GM19193 (cell line): Measurements from ENCODE around the gene MBLAC1.

Source experiments
- POLR2A ChIP-seq: IDR thresholded peaks from 4 replicates; pipeline ENCODE4 v1.6.1; 2011; ENCODE audit not compliant: insufficient read depth, insufficient read length; ENCODE audit errors: extremely low read depth

MBLAC1 gene

DNA sequence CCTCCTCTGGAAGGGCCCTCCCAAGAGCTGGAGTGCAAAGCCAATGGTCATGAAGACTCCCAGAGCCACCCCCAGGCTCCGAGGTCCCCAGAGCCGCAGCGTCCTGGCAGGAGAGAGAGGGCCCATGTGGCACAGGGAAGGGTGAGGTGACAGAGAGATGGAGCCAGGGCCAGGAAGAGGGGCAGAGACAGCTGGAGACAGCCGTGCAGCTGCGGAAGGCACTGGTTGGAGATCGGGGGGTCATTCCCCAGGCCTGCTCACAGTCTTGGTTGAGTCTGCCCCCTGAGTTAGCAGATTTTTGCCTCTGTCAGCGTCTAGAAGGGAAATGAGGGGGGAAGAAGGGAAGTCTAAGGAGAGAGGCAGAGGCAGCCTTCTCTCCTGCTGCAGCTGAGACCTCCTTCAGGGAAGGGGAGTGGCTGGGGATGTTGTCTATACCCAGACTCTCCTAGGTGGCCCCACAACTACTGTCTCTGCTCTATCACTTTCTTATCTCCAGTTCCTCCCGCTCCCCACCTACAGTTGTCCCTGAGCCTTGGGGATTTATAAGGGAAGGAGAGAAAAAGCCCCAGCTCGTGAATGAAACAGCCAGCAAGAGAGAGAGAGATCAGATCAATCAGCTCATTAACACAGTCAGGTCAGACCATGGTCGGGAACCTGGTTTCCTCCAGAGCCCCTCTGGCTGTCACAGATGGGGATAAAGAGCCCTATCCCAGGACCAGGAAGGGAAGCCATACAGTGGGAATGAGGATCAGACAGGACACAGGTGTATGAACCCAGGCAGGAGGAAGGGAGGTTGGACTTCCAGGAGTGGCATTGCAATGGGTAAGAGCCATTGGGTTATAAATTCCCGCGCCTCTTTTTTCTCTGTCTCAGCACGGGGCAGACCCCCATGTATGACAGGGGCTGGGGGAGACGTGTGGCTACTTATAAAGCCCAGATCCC lies 40.5 kb downstream of the MBLAC1 start:
- no peak for TF ChIP-seq POLR2A

DNA sequence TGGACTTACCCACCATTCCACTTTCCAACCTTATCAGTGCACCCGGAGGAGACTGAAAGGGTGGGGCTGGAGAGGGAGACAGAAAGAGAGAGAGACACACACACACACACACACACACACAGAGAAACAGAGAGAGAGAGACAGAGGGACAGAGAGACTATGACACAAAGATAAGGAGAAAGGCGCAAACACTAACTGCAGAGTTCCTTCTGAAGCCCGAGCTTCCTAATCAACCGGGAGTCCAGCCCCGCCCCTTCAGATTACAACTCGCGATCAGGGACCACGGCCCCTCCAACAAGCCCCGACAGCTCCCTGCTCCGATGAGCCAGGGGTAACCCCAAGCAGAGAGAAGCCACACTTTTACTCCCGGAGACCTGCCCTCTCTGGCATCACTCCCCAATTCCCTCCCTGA lies 41.2 kb downstream of the MBLAC1 start:
- no peak for TF ChIP-seq POLR2A

DNA sequence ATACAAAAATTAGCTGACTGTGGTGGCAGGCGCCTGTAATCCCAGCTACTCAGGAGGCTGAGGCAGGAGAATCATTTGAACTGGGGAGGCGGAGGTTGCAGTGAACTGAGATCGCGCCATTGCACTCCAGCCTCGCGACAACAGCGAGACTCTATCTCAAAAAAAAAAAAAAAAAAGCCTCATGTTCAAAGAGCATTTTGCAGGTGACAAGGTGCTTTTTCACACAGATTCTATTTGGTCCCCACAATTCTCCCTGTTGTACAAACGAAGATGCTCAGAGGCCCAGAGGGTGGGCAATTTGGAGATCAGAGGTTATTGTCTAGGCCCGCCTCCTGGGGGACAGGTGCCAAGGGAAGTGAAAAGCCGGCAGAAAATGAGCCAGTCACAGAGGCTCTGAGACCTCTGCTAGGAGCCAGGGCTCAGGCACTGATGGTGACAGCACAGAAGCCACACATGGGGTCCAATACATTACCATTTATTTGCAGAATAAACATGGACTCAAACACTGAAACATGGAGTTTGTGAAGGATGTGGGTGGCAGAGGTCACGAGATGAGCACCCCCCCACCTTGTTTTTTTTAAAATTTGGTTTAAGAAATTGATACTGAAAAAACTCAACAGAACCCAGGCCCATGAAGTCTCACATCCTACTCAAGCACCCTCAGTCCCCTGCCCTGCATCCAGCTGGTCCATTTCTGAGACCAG lies 42.5 kb downstream of the MBLAC1 start:
- no peak for TF ChIP-seq POLR2A

DNA sequence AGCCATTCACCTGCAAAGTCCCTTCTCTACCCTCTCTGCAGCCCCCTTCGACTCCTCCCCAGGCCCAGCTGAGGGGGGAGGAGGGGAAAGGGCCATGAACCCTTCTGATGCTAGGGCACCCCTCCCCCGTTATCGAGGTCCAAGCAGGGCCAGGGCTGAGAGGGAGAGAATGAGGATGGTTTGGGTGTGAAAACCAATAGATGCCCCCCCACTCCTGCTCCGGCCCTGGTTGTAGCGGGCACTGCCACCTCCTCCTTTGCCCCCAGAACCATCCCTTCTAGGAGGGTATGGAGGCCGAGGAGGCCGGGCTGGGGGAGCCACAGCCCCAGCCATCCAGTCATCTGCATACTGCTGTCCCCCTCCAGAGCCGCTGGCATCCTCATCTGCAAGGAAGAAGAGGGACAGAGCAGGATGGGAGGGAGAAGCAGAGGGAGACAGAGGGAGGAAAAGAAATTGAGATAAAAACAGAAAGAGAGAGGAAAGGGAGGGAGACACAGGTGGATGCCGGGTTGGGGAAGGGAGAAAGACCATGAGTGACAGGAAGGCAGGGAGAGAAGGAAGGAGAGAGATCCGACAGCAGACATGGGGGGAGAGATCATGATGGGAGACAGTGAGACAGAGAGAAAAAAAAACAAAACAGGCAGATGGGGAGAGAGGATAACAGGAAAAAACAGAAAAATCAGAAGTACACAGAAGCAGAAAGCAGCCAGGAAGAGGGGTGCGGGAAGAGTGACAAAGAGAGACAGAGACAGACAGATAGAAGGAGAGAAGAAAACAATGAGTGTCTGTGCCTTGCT lies 43.5 kb downstream of the MBLAC1 start:
- no peak for TF ChIP-seq POLR2A

DNA sequence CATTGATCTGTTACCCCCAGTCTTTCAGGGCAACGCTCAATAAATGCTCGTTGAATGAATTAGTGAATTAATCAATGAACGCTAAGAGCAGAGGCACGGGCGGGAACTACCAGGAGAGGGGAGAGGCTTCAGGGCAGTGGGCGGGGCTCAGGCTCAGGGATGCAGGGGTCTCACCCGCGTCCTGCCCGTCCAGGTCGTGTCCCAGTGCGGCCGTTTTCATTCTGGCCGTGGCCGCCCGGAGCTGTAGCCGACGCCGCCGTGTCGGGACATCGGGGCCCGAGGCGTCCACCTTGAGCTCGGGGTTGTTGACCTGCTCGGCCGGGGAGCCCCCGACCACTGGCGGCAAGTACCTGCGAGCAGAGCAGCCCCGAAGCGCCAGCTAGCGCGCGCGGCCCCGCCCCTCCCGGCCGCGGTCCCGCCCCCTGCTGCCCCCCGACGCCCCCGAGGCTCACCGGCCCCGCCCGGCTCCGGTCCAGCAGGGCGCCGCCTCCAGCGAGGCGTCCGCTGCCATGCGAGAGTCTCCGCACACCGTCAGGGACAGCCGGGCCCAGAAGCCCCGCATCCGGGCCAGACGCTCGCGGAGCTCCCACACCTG lies 44.4 kb downstream of the MBLAC1 start:
- no peak for TF ChIP-seq POLR2A

DNA sequence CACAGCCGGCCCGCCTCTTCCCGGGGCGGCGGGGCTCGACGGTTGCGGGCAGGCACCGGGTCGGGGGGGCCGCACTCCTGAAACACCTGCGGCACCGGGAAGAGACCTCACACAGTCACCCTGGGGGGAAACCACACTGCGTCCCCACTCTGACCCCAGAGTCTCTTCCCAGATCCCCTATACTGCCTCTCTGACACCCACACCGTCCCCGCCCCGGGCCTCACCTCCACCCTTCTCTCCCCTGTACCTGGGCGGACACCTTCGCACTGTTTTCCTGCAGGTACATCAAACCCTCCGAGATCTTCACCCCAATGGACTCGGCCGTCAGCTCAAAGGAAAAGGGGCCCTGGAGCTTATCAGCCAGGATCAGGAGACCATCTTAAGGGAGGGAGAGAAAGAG lies 45.1 kb downstream of the MBLAC1 start:
- TF ChIP-seq POLR2A: no peak

DNA sequence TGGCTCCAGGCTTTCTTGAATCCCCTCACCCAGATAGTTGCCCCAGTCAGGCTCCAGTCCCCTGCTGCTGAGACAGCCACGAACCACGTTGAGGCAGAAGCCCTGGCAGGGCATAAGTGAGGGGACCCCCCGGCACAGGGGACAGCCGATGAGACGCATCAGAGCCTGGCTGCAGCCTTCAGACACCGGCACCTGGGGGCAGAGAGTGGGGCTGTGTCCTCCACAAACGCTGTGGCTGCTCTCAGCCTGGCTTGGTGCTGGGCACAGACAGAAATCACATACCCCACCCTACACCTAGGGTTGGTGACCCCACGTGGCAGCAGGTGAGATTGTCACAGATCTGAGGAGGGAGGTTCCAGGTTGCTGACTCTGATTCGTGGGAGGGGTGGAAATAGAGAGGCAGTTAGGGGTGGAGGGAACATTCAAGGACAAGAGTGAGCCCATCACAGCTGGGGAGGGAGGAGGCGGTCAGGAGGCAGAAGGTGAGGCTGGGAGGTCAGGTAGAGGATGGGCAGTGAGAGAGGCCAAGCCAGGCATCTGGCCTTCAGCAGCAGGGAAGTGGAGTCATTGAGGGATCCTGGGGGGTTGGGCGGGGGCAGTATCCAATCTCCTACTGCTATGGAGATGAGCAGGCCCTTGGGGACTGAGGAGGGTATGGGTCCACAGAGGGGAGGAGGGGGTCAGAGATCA lies 47.2 kb downstream of the MBLAC1 start:
- TF ChIP-seq POLR2A: no peak

DNA sequence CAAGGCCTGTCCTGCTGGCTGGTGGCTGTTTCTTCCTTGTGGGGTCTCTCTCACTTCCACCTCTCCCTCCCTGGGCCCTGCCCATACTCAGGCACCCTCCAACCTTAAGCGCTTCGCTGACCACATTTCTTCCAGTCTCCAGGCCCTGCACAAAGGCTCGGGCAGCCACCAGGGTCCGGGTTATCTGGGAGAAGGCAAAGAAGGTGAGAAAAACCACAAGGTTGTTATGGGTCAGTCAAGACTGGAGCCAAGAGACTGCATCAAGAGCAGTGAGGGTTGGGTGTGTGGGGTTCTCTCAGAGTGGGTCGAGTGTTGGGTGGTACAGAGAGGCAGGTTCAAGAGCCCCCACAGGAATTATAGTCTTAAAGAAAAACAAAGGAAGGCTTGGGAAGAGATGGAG lies 47.8 kb downstream of the MBLAC1 start:
- no peak for TF ChIP-seq POLR2A

DNA sequence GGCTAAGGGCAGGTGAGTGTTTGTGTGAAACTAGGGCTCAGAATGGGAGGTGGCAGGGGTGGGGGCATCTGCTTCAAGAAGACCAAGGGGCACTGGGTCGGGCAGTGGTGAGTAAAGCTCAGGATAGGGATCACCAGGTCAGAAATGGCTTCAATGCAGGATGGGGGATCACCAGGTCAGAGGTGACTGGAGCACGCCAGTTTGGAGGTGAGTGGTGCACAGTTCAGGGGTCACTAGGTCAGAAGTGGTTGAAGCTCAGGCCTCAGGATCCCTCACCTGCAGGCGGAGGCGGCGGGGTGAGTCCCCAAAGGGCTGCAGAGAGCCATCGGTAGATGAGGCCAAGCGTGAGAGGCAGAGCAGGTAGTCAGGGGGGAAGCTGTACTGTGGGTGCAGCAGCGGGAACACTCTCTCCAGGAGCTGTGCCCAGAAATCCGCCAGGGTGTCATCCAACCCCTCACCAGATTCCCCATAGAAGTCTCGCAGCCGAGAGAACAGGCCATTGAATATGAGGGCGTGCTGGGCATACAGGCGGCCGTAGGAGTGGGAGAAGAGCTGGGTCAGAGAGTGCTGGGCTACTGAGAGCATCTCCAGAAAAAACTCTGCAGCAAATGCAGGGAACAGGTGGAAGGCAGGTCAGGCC lies 48.6 kb downstream of the MBLAC1 start:
- TF ChIP-seq POLR2A: no peak

DNA sequence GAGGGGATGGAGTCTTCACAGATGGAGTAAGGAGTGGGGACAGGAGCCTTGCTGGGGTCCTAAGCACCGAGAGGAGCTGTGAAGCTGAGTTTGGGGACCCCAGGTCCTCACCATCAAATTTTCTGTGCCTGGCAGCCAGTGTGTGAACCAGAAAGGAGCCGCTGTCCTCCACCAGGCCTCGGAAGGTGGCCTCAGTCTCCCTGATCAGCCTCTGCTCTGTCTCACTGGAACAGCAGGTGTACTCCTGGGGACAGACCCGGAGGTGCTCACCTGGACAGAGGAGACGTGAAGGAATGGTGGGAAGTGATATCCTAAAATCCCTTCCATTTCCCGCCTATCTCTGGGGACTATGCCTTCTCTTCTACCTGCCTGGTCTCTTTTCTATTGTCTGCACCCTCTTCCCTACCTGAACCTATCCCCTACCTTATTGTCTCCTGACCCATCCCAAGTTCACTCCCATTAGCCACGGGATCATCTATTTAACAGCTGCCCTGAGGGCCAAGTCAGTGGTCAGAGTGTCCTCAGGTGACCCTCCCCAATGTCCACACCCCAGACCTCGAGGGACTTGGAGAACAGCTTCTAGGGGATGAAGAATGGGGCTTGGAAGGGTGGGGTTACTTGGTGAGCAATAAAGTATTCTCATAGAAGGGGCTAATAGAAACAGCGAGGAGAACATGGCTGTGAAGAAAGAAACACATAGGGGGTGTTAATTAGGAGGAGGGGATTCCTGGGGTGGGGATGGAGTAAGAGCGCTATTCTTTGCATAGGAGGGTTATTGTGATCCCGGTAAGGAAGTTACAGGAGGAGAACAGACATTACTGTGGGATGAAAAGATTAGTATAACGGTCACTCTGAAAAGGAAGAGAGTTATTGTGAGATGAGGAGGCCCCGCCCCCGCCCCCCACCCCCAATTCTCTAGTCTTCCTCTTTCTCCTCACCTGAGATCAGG lies 49.6 kb downstream of the MBLAC1 start:
- TF ChIP-seq POLR2A: no peak

DNA sequence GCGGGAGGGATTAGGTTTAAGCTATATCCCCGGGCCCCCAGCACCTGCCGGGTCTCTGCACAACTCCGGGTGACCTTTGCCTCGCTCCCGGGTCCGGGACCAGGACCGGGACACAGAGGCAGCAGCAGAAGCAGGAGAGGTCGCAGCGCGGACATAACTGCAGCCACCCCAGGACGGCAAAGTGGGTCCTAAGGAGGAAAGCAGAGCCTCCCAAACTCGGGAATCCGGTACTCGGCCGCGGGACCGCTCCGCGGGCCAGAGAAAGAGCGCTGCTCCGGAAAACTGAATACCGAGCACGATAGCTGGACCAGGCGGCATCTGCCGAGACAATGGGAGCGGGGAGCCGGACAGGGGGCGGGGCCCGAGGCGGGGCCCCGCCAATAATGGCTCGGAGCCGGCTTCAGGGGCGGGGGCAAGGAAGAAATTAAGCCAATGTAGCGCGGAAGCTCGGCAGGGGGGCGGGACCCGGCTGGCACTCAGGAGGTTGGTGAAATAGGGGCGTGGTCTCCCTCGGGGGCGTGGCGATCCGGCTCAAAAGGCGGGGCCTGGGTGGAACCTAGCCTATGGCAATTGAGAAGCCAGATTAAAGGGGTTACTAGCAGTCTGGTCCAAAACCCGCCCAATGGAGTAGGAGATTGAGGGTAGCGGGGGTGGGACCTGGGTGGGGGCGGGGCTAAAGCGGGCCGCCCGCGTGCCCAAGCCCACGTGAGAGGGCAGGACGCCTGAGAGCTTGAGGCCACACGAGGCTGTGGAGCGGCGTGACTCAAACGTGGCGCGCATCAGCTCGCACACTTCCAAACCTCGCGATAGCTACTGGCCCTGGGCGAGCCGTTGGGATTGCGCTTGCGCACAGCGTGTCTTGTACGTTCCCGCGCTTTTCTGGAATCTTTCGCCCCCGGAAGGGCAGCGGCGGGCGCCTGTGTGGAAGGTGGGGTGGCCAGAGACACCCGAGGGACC lies 50.6 kb downstream of the MBLAC1 start, which contains the start of the genes GPC2 and STAG3:
TSS of gene GPC2 (minus strand) at position 337 of the 957 bp plus-strand sequence. CDS start at position 155, 182 bp downstream.
TSS of gene STAG3 (plus strand) at position 874 of the 957 bp plus-strand sequence. CDS start 2,639 bp downstream, outside the sequence.
- peak; percentile 42 for TF ChIP-seq POLR2A
